ENCODE data around the gene MRPL43. TPM values are rescaled to one million over a fixed set of nuclear protein-coding genes. Genes with fewer than 3 reads are reported as not detected.

The MRPL43 gene
- total and polyA plus RNA-seq, 9 donors = 61.0 to 94.4 (median 68.0) TPM

GRCh38 chr10:101012525-101013364 lies 25.4 kb upstream of the MRPL43 start:
- peak; percentile 92 for DNase-seq
- H3K4me1 ChIP-seq (ENCODE audit: control insufficient read depth, insufficient read depth, low read length) = peaks cover 39% of the 10 kb centered on the region
- no peak overlapping the region for H3K4me3 ChIP-seq (ENCODE audit: low read length)
- WGBS (ENCODE audit: insufficient coverage) = 13% methylated on average over 8 of the region's 14 CpGs
- peaks cover 12% of the 10 kb centered on the region for H3K27me3 ChIP-seq (ENCODE audit: control insufficient read depth, insufficient read depth, low read length)
- H3K9me3 ChIP-seq (replicated peaks; ENCODE audit: control insufficient read depth, low read depth, low read length) = no peaks in the 10 kb centered on the region
- no peaks in the 10 kb centered on the region for H3K36me3 ChIP-seq (ENCODE audit: control insufficient read depth, insufficient read depth, low read length)
- H3K27ac ChIP-seq (ENCODE audit: low read length) = no peak overlapping the region

DNA sequence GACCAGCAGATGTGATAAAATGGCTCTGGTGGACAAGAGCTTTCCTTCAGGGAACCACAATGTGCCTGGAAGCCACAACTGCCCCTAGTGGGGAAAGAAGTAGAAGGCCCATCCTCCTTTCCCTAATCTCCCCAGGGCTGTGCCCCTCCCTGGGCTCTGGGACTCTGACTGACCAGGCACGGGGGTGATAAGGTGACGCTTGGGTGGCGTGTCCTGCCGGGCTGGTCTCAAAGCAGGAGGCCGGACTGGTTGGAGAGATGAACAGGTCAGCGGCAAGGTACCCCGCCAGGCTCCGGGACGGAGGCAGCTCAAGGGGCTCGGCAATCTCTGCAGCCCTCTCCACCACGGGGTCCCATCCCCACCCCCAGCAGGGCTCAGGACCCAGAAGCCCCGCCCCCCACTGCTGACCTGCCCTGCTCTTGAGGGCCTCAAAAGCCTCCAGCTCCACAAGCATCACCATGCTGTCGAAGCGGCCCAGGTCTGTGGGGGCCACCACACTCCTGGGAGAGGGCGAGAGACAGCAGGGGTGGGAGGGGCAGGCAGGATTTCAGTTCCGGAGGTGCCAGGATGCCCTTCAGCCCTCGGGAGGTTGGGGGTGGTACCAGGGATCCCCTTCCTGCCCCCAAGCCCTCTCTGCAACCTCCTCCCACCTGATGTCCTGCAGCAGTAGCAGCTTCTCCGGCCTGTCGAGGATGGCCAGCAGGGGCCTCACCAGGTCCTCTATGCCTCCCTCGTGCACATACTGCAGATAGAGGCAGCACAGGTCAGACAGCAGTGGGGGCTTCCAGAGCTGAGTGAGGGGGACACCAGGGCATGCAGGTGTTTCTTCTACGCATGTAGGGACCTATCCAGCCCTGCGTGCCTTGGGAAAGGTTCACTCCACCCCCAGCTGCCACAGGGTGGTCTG lies 24.5 kb upstream of the MRPL43 start:
- no peak overlapping the region for H3K27ac ChIP-seq (ENCODE audit: low read length)
- peaks cover 9% of the 10 kb centered on the region for H3K36me3 ChIP-seq (ENCODE audit: control insufficient read depth, insufficient read depth, low read length)
- no peak for DNase-seq
- peaks cover 48% of the 10 kb centered on the region for H3K4me1 ChIP-seq (ENCODE audit: control insufficient read depth, insufficient read depth, low read length)
- WGBS (ENCODE audit: insufficient coverage) = 62% methylated on average over 13 of the region's 22 CpGs
- no peak overlapping the region for H3K4me3 ChIP-seq (ENCODE audit: low read length)
- H3K9me3 ChIP-seq (replicated peaks; ENCODE audit: control insufficient read depth, low read depth, low read length) = no peaks in the 10 kb centered on the region
- peaks cover 5% of the 10 kb centered on the region for H3K27me3 ChIP-seq (ENCODE audit: control insufficient read depth, insufficient read depth, low read length)

- no peaks in the 10 kb centered on the region for H3K9me3 ChIP-seq (replicated peaks; ENCODE audit: control insufficient read depth, low read depth, low read length)
- no peak overlapping the region for H3K4me3 ChIP-seq (ENCODE audit: low read length)
- WGBS (ENCODE audit: insufficient coverage) = 92% methylated on average over 13 of the region's 22 CpGs
- H3K4me1 ChIP-seq (ENCODE audit: control insufficient read depth, insufficient read depth, low read length) = peaks cover 61% of the 10 kb centered on the region
- H3K36me3 ChIP-seq (ENCODE audit: control insufficient read depth, insufficient read depth, low read length) = peaks cover 23% of the 10 kb centered on the region
- H3K27me3 ChIP-seq (ENCODE audit: control insufficient read depth, insufficient read depth, low read length) = no peaks in the 10 kb centered on the region
- DNase-seq = no peak
- H3K27ac ChIP-seq (ENCODE audit: low read length) = no peak overlapping the region
These were observed 23.0 kb upstream of the MRPL43 start for GRCh38 chr10:101010329-101010728.

- Histone ChIP-seq H3K36me3 (ENCODE audit: control insufficient read depth, insufficient read depth, low read length) (peaks cover 37% of the 10 kb centered on the region), H3K9me3 (replicated peaks; ENCODE audit: control insufficient read depth, low read depth, low read length) (no peaks in the 10 kb centered on the region), H3K4me1 (ENCODE audit: control insufficient read depth, insufficient read depth, low read length) (peaks cover 66% of the 10 kb centered on the region), H3K4me3 (ENCODE audit: low read length) (no peak overlapping the region), H3K27ac (ENCODE audit: low read length) (no peak overlapping the region), H3K27me3 (ENCODE audit: control insufficient read depth, insufficient read depth, low read length) (no peaks in the 10 kb centered on the region)
- whole genome bisulfite sequencing (ENCODE audit: insufficient coverage) = 77% methylated on average over 4 of the region's 6 CpGs
- DNase-seq = no peak
These were observed 21.6 kb upstream of the MRPL43 start for GRCh38 chr10:101008823-101009423.

GRCh38 chr10:101007915-101008822 lies 20.9 kb upstream of the MRPL43 start:
- Histone ChIP-seq H3K4me3 (ENCODE audit: low read length) (no peak overlapping the region), H3K27ac (ENCODE audit: low read length) (no peak overlapping the region), H3K36me3 (ENCODE audit: control insufficient read depth, insufficient read depth, low read length) (peaks cover 44% of the 10 kb centered on the region), H3K27me3 (ENCODE audit: control insufficient read depth, insufficient read depth, low read length) (no peaks in the 10 kb centered on the region), H3K9me3 (replicated peaks; ENCODE audit: control insufficient read depth, low read depth, low read length) (no peaks in the 10 kb centered on the region), H3K4me1 (ENCODE audit: control insufficient read depth, insufficient read depth, low read length) (peaks cover 68% of the 10 kb centered on the region)
- DNase-seq = no peak
- WGBS (ENCODE audit: insufficient coverage) = 52% methylated on average over 9 of the region's 13 CpGs

DNA sequence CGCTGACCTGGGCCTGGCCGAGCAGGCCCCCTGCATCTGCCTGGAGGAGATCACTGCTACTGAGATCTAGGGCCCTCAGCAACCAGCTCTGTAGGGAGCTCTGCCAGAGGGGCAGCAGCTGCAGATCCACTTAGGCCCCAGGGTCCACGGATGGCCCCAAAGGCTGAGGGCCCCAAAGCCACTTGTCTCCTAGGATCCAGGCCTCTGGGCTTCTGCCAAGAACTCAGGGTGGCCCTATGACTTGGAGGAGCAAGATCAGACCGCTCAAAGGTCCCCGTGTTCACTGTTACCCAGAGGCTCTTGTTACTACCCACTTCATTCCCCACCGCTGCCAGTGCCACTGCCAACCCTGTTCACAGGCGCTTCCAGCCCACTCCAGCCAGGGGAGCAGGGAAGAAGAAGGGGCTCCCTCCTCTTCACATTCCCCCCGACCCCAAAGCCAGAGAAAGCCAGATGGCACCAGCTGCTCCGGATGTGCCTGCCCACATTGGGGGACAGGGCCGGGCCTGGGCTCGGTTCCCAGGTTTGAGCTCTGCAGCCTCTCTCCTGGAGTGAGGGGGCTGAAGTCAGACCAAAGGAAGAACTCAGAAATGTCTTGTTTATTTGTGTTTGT lies 19.9 kb upstream of the MRPL43 start:
- Histone ChIP-seq H3K36me3 (ENCODE audit: control insufficient read depth, insufficient read depth, low read length) (peaks cover 54% of the 10 kb centered on the region), H3K27ac (ENCODE audit: low read length) (peak overlapping the region; percentile 81), H3K9me3 (replicated peaks; ENCODE audit: control insufficient read depth, low read depth, low read length) (no peaks in the 10 kb centered on the region), H3K4me3 (ENCODE audit: low read length) (no peak overlapping the region), H3K4me1 (ENCODE audit: control insufficient read depth, insufficient read depth, low read length) (peaks cover 68% of the 10 kb centered on the region), H3K27me3 (ENCODE audit: control insufficient read depth, insufficient read depth, low read length) (no peaks in the 10 kb centered on the region)
- WGBS (ENCODE audit: insufficient coverage) = 40% methylated on average over 7 of the region's 11 CpGs
- peak; percentile 69 for DNase-seq

GRCh38 chr10:101006593-101007098 lies 19.3 kb upstream of the MRPL43 start:
- Histone ChIP-seq H3K36me3 (ENCODE audit: control insufficient read depth, insufficient read depth, low read length) (peaks cover 56% of the 10 kb centered on the region), H3K4me3 (ENCODE audit: low read length) (no peak overlapping the region)

DNA sequence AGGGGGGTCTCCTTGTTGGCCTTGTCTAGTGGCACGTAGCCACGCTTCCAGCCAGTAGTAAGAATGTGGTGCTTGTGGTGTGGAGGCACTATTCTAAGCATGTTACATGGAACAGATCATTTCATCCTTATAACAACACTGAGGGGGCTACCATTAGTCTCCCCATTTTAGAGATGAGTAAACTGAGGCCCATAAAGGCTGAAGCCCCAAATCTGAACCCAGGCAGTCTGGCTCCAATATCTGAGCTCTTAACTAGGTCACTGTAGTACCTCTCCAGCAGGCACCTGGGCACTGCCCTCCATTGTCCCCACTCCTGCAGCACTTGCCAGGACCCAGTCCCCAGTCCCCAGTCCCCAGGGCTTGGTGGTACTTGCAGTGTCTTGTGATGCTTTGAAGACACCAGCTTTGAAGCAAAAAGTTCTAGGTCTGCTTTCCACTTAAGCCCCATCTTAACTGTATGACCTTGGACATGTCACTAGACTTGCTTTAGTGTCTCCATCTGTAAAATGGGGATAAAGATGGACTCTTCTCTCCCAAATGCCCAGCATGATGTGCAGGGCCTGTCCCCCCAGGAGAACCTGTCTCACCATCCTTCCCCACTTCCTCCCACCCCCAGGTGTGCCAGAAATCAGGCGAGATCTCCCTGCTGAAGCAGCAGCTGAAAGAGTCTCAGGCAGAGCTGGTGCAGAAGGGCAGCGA lies 18.7 kb upstream of the MRPL43 start:
- H3K36me3 ChIP-seq (ENCODE audit: control insufficient read depth, insufficient read depth, low read length) = peaks cover 56% of the 10 kb centered on the region
- WGBS (ENCODE audit: insufficient coverage) = 64% methylated on average over 1 of the region's 4 CpGs
- H3K27ac ChIP-seq (ENCODE audit: low read length) = peak overlapping the region; percentile 81
- peaks cover 73% of the 10 kb centered on the region for H3K4me1 ChIP-seq (ENCODE audit: control insufficient read depth, insufficient read depth, low read length)
- no peaks in the 10 kb centered on the region for H3K9me3 ChIP-seq (replicated peaks; ENCODE audit: control insufficient read depth, low read depth, low read length)
- no peak for DNase-seq
- no peak overlapping the region for H3K4me3 ChIP-seq (ENCODE audit: low read length)
- no peaks in the 10 kb centered on the region for H3K27me3 ChIP-seq (ENCODE audit: control insufficient read depth, insufficient read depth, low read length)

More at GRCh38 chr10:101006593-101007098, 19.3 kb upstream of the MRPL43 start:
- no peaks in the 10 kb centered on the region for H3K27me3 ChIP-seq (ENCODE audit: control insufficient read depth, insufficient read depth, low read length)
- peak; percentile 83 for DNase-seq
- H3K27ac ChIP-seq (ENCODE audit: low read length) = peak overlapping the region; percentile 81
- H3K9me3 ChIP-seq (replicated peaks; ENCODE audit: control insufficient read depth, low read depth, low read length) = no peaks in the 10 kb centered on the region
- H3K4me1 ChIP-seq (ENCODE audit: control insufficient read depth, insufficient read depth, low read length) = peaks cover 68% of the 10 kb centered on the region
- 31% methylated on average over 33 of the region's 33 CpGs for WGBS (ENCODE audit: insufficient coverage)
